Measurements from ENCODE around the gene GJB1.

DNA sequence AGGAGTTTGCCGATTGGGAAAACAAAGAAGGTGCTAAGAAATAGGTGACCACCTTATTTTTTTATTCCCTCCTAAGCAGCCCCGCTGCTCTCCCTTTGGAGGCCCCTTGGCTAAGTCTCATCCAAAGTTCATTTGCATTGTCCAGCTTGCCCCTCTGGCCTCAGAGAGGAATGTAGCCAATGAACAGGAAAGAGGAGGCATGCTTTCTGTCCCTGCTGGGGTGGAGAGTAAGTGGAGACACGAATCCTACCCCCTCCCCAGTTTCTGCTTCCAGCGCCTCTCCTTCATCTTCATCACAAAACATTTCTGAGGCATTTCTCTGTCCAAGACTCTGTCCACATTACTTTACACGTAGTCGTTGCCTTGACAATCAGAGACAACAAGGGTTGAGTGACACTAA, 39.7 kb upstream of the GJB1 start:
- TF ChIP-seq, protein P1, sequence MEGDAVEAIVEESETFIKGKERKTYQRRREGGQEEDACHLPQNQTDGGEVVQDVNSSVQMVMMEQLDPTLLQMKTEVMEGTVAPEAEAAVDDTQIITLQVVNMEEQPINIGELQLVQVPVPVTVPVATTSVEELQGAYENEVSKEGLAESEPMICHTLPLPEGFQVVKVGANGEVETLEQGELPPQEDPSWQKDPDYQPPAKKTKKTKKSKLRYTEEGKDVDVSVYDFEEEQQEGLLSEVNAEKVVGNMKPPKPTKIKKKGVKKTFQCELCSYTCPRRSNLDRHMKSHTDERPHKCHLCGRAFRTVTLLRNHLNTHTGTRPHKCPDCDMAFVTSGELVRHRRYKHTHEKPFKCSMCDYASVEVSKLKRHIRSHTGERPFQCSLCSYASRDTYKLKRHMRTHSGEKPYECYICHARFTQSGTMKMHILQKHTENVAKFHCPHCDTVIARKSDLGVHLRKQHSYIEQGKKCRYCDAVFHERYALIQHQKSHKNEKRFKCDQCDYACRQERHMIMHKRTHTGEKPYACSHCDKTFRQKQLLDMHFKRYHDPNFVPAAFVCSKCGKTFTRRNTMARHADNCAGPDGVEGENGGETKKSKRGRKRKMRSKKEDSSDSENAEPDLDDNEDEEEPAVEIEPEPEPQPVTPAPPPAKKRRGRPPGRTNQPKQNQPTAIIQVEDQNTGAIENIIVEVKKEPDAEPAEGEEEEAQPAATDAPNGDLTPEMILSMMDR (IDR thresholded peaks at IDR 0.05), result no peak
- TF ChIP-seq POLR2A (IDR thresholded peaks at IDR 0.05) (no peak), POLR2AphosphoS5 (IDR thresholded peaks at IDR 0.05) (no peak)
